K562 (cell line): ENCODE measurements around the gene TMEM273. TPM values are rescaled to one million over a fixed set of nuclear protein-coding genes. Genes with fewer than 3 reads are reported as not detected.
A peak's percentile ranks its signal among the peaks of the same experiment; 100 is the strongest.

Experiments used
- CBX8 ChIP-seq: fragments of 200-600 bp; sonication (generic); IDR thresholded peaks from 2 replicates; pipeline ENCODE4 v1.6.1; 2012; ENCODE audit warnings: borderline replicate concordance, mixed run types, low read depth, mild to moderate bottlenecking, moderate library complexity, mixed read lengths, low read length, control low read depth, inconsistent platforms; ENCODE audit not compliant: poor library complexity, severe bottlenecking; ENCODE audit errors: extremely low read depth
- CC2D1A ChIP-seq: fragments of 450-650 bp; IDR thresholded peaks from 2 replicates; pipeline ENCODE4 v1.6.1; 2017; ENCODE audit warnings: mild to moderate bottlenecking
- CEBPB ChIP-seq: fragments of 450-650 bp; IDR thresholded peaks from 2 replicates; pipeline ENCODE4 v1.6.1; 2016; ENCODE audit warnings: missing genetic modification characterization, missing compliant biosample characterization
- EP300 ChIP-seq: IDR thresholded peaks from 2 replicates; pipeline ENCODE4 v1.6.1; 2012; ENCODE audit warnings: low read length, improper control_type of control experiment
- ERF ChIP-seq: fragments of 450-650 bp; formaldehyde crosslinking; IDR thresholded peaks from 2 replicates; pipeline ENCODE4 v1.4.0; 2020; ENCODE audit warnings: mild to moderate bottlenecking, mixed read lengths
- ETS2 ChIP-seq: IDR thresholded peaks from 2 replicates; pipeline ENCODE4 v1.6.1; 2016; ENCODE audit warnings: borderline replicate concordance, missing genetic modification characterization, mild to moderate bottlenecking, moderate library complexity, missing compliant biosample characterization; ENCODE audit not compliant: poor library complexity, severe bottlenecking
- ILK ChIP-seq: fragments of 450-650 bp; IDR thresholded peaks from 2 replicates; pipeline ENCODE4 v1.6.1; 2016; ENCODE audit warnings: missing genetic modification characterization, low read depth, mild to moderate bottlenecking, missing compliant biosample characterization, moderate library complexity, borderline replicate concordance
- MBD2 ChIP-seq: sonication (generic); IDR thresholded peaks from 2 replicates; pipeline ENCODE4 v1.6.1; 2016; ENCODE audit warnings: low read depth, borderline replicate concordance
- MEF2A ChIP-seq: IDR thresholded peaks from 2 replicates; pipeline ENCODE4 v1.6.1; 2011; ENCODE audit warnings: low read depth, mild to moderate bottlenecking, low read length, moderate library complexity; ENCODE audit not compliant: control insufficient read depth
- MTA1 ChIP-seq: fragments of 450-650 bp; IDR thresholded peaks from 2 replicates; pipeline ENCODE4 v1.6.1; 2017; ENCODE audit warnings: borderline replicate concordance
- NEUROD1 ChIP-seq: fragments of 150-350 bp; IDR thresholded peaks from 2 replicates; pipeline ENCODE4 v1.6.1; 2014; ENCODE audit warnings: borderline replicate concordance, low read length, low read depth; ENCODE audit not compliant: partially characterized antibody
- NFXL1 ChIP-seq: fragments of 450-650 bp; formaldehyde crosslinking; IDR thresholded peaks from 2 replicates; pipeline ENCODE4 v1.4.0; 2021; ENCODE audit warnings: mild to moderate bottlenecking
- NONO ChIP-seq, 2 experiments: fragments of 200-400 bp in 1 of 2; fragments of 450-650 bp in 1 of 2; formaldehyde crosslinking in 1 of 2; IDR thresholded peaks; 2 replicates each; pipeline ENCODE4 v1.6.1; 2017; ENCODE audit warnings: low read depth in 2 of 2, mild to moderate bottlenecking in 2 of 2, moderate library complexity in 2 of 2, low read length in 1 of 2
- SPI1 ChIP-seq: IDR thresholded peaks from 2 replicates; pipeline ENCODE4 v1.6.1; 2011; ENCODE audit warnings: low read depth, low read length, control low read depth, borderline replicate concordance
- YY1 ChIP-seq, 3 experiments: IDR thresholded peaks; 2 replicates each; pipeline ENCODE4 v1.6.1; 2011; ENCODE audit warnings: low read length in 2 of 3, mild to moderate bottlenecking in 2 of 3, moderate library complexity in 2 of 3, borderline replicate concordance in 1 of 3, control low read depth in 1 of 3, low read depth in 1 of 3; ENCODE audit not compliant: insufficient read depth in 3 of 3, insufficient replicate concordance in 2 of 3, control insufficient read depth in 1 of 3, insufficient read length in 1 of 3; ENCODE audit errors: extremely low read depth in 1 of 3
- ZNF586 ChIP-seq: fragments of 450-650 bp; formaldehyde crosslinking; conservative IDR thresholded peaks from 2 replicates; pipeline ENCODE4 v1.4.0; 2020; ENCODE audit warnings: mild to moderate bottlenecking, moderate library complexity
- ZNF785 ChIP-seq: fragments of 250-450 bp; sonication (Bioruptor Pico); IDR thresholded peaks from 2 replicates; pipeline ENCODE4 v1.4.0; 2020; ENCODE audit warnings: mild to moderate bottlenecking
- polyA plus RNA-seq, 8 experiments: library from polyadenylated mRNA; depleted of rRNA in 4 of 8; stranded (reverse) in 5 of 8; unstranded in 3 of 8; fragments of >200 nt; fragmentation: Nextera tagmentation in 2 of 8; fragmentation: Illumina TruSeq in 1 of 8; extraction: Ambion mirVana in 2 of 8; extraction: Trizol in 1 of 8; gene quantifications; 2 replicates each; pipeline versions ENCODE4 v1.2.1 to v1.2.3, GENCODE V29; 2011 to 2014; ENCODE audit warnings: inconsistent platforms in 1 of 8, missing spikeins in 1 of 8
- total RNA-seq, 7 experiments: library from RNA; depleted of rRNA in 6 of 7; stranded (reverse); fragments of >200 nt in 6 of 7; fragmentation: Illumina TruSeq in 2 of 7; extraction: Trizol in 2 of 7; gene quantifications; 2 replicates each; pipeline versions ENCODE4 v1.2.1 to v1.2.3, GENCODE V29; 2011 to 2021; ENCODE audit warnings: low replicate concordance in 1 of 7
- TF ChIP-seq, protein P1 (sequence below): fragments of 450-650 bp; IDR thresholded peaks from 2 replicates; pipeline ENCODE4 v1.6.1; 2017; ENCODE audit warnings: mild to moderate bottlenecking, moderate library complexity
- TF ChIP-seq, protein P2 (sequence below): fragments of 450-650 bp; IDR thresholded peaks from 2 replicates; pipeline ENCODE4 v1.6.1; 2016
- TF ChIP-seq, protein P3 (sequence below): fragments of 450-650 bp; formaldehyde crosslinking; IDR thresholded peaks from 2 replicates; pipeline ENCODE4 v1.4.0; 2020; ENCODE audit warnings: mild to moderate bottlenecking, mixed read lengths
- TF ChIP-seq, protein P4 (sequence below): conservative IDR thresholded peaks from 2 replicates; pipeline ENCODE4 v1.6.1; 2011; ENCODE audit warnings: low read depth, mild to moderate bottlenecking, low read length; ENCODE audit not compliant: control insufficient read depth

TMEM273 gene
- total and polyA plus RNA-seq, 9 of the 15 experiments (the other 6 are each of a cell fraction or from before 2014, with no cell fraction given): 39.2 to 131 (median 95.6) TPM

DNA sequence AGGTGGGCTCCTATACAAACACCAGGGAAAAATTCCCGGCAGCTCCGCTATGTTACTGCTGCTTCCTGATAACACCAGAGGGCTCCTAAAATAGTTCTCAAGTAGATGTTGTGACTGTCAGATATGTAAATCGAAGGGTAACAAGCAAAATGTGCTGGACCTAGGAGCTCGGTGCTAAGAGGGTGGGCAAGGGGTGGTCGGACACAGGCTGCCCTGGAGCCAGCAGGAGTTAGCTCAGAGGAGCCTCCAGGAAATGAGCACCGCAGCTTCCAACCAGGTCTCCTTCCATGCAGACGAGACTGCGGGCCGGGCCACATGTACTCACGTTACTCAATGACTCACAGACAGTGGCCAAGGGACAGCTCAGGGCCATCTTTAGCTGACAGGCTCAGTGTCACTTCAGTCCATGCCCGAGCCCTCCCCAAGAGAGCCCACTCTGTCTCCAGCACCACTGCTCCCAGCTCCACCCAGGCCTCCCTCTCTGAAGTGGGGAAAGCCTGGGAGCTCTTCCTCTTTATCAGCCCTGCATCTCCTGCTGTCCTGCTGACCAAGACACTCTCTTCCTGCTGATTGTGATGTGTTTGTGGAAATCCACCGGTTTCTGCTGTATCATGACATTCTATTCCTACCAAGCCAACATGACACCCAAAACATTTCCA lies 37.2 kb upstream of the TMEM273 start (continued):
- TF ChIP-seq, protein P1, sequence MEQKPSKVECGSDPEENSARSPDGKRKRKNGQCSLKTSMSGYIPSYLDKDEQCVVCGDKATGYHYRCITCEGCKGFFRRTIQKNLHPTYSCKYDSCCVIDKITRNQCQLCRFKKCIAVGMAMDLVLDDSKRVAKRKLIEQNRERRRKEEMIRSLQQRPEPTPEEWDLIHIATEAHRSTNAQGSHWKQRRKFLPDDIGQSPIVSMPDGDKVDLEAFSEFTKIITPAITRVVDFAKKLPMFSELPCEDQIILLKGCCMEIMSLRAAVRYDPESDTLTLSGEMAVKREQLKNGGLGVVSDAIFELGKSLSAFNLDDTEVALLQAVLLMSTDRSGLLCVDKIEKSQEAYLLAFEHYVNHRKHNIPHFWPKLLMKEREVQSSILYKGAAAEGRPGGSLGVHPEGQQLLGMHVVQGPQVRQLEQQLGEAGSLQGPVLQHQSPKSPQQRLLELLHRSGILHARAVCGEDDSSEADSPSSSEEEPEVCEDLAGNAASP: no peak
- TF ChIP-seq NONO (IDR thresholded peaks at IDR 0.05; ENCODE audit: low read depth in 2 of 2, low read length in 1 of 2) (no peak), CEBPB (0 out of 2 replicates have a peak, but pooled peaks have one; percentile 38), CBX8 (no peak), MTA1 (peak; percentile 63; the same call in 1 of the 2 replicates), MBD2 (peak; percentile 44; the same call in 1 of the 2 replicates), NFXL1 (CRISPR knock-in tag) (no peak), CC2D1A (peak; percentile 32; the same call in 1 of the 2 replicates), NEUROD1 (peak; percentile 23), EP300 (peak; percentile 48; the same call in 1 of the 2 replicates), ILK (no peak), SPI1 (peak; percentile 75; the same call in 1 of the 2 replicates), YY1 (IDR thresholded peaks at IDR 0.05; ENCODE audit: borderline replicate concordance in 1 of 3, control insufficient read depth in 1 of 3, extremely low read depth in 1 of 3, insufficient read depth in 3 of 3, insufficient read length in 1 of 3, insufficient replicate concordance in 2 of 3, low read depth in 1 of 3, low read length in 2 of 3) (peak in 2 of 3 experiments; percentile 52 to 88), ZNF785 (no peak), ERF (no peak), MEF2A (peak; percentile 93), ZNF586 (CRISPR knock-in tag) (no peak), ETS2 (tag) (no peak)
- TF ChIP-seq, protein P2, sequence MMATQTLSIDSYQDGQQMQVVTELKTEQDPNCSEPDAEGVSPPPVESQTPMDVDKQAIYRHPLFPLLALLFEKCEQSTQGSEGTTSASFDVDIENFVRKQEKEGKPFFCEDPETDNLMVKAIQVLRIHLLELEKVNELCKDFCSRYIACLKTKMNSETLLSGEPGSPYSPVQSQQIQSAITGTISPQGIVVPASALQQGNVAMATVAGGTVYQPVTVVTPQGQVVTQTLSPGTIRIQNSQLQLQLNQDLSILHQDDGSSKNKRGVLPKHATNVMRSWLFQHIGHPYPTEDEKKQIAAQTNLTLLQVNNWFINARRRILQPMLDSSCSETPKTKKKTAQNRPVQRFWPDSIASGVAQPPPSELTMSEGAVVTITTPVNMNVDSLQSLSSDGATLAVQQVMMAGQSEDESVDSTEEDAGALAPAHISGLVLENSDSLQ: peak; percentile 81
- TF ChIP-seq, protein P3, sequence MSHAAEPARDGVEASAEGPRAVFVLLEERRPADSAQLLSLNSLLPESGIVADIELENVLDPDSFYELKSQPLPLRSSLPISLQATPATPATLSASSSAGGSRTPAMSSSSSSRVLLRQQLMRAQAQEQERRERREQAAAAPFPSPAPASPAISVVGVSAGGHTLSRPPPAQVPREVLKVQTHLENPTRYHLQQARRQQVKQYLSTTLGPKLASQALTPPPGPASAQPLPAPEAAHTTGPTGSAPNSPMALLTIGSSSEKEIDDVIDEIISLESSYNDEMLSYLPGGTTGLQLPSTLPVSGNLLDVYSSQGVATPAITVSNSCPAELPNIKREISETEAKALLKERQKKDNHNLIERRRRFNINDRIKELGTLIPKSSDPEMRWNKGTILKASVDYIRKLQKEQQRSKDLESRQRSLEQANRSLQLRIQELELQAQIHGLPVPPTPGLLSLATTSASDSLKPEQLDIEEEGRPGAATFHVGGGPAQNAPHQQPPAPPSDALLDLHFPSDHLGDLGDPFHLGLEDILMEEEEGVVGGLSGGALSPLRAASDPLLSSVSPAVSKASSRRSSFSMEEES: no peak
- TF ChIP-seq, protein P4, sequence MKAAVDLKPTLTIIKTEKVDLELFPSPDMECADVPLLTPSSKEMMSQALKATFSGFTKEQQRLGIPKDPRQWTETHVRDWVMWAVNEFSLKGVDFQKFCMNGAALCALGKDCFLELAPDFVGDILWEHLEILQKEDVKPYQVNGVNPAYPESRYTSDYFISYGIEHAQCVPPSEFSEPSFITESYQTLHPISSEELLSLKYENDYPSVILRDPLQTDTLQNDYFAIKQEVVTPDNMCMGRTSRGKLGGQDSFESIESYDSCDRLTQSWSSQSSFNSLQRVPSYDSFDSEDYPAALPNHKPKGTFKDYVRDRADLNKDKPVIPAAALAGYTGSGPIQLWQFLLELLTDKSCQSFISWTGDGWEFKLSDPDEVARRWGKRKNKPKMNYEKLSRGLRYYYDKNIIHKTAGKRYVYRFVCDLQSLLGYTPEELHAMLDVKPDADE: peak; percentile 65; the same call in 1 of the 2 replicates
